PC-9 (cell line): Measurements from ENCODE around the gene GCGR. TPM values are rescaled to one million over a fixed set of nuclear protein-coding genes. Genes with fewer than 3 reads are reported as not detected.

Experiments used
- Bru-seq: library from RNA; stranded (reverse); fragments of 400-500 nt; gene quantifications from one replicate; lab custom pipeline; 2021; lab: Mats Ljungman, UMichigan
- BruChase-seq, 2 experiments: library from RNA; stranded (reverse); fragments of 400-500 nt; gene quantifications; one replicate each; lab custom pipeline; 2021; lab: Mats Ljungman, UMichigan
- BruUV-seq: library from RNA; stranded (reverse); fragments of 400-500 nt; replicated peaks from 2 replicates; lab custom pipeline; 2021; lab: Mats Ljungman, UMichigan
- CTCF ChIA-PET: fragments of 300-600 bp; sonication (Branson Sonifier 250); formaldehyde crosslinking; loops from one replicate; lab custom pipeline; 2022; ENCODE audit warnings: antibody characterized with exemption; lab: Charles Lee
- POLR2A ChIA-PET: fragments of 300-600 bp; sonication (Branson Sonifier 250); formaldehyde crosslinking; loops from one replicate; lab custom pipeline; 2022; ENCODE audit warnings: antibody characterized with exemption; ENCODE audit not compliant: unreplicated experiment; lab: Charles Lee
- DNase-seq, 2 experiments: peaks; one replicate each; pipeline versions ENCODE4 v3.0.0 to v3.0.0-alpha.2; 2015 to 2022; ENCODE audit warnings: mixed read lengths in 1 of 2
- H2AFZ ChIP-seq: fragments of 200-600 bp; sonication (generic); 2 replicates; pipeline ENCODE4 v1.8.1; 2017; ENCODE audit warnings: antibody characterized with exemption
- H3F3A ChIP-seq: fragments of 200-600 bp; sonication (generic); 2 replicates; pipeline ENCODE4 v1.8.1; 2017; ENCODE audit warnings: antibody characterized with exemption, mild to moderate bottlenecking, low read depth; ENCODE audit not compliant: insufficient read depth
- H3K27ac ChIP-seq: fragments of 200-600 bp; sonication (generic); 2 replicates; pipeline ENCODE4 v1.6.1; 2016; ENCODE audit warnings: mixed run types
- H3K27me3 ChIP-seq: fragments of 200-600 bp; sonication (generic); 2 replicates; pipeline ENCODE4 v1.6.1; 2016; ENCODE audit warnings: low read depth, mixed run types; ENCODE audit not compliant: insufficient read depth
- H3K36me3 ChIP-seq: fragments of 200-600 bp; sonication (generic); 2 replicates; pipeline ENCODE4 v1.6.1; 2016; ENCODE audit warnings: low read depth, mixed run types
- H3K4me1 ChIP-seq: fragments of 200-600 bp; sonication (generic); replicated peaks from 2 replicates; pipeline ENCODE4 v1.6.1; 2016; ENCODE audit warnings: mixed run types; ENCODE audit not compliant: insufficient read depth
- H3K4me2 ChIP-seq: fragments of 200-600 bp; sonication (generic); 2 replicates; pipeline ENCODE4 v1.6.1; 2017; ENCODE audit warnings: mixed run types
- H3K4me3 ChIP-seq: fragments of 200-600 bp; sonication (generic); 2 replicates; pipeline ENCODE4 v1.6.1; 2016; ENCODE audit warnings: mixed run types
- H3K79me2 ChIP-seq: fragments of 200-600 bp; sonication (generic); 2 replicates; pipeline ENCODE4 v1.6.1; 2017; ENCODE audit warnings: low read depth, mixed run types
- H3K9me2 ChIP-seq: fragments of 200-600 bp; sonication (generic); 2 replicates; pipeline ENCODE4 v1.8.1; 2017; ENCODE audit warnings: mild to moderate bottlenecking; ENCODE audit not compliant: insufficient read depth
- H3K9me3 ChIP-seq: fragments of 200-600 bp; sonication (generic); 2 replicates; pipeline ENCODE4 v1.8.1; 2016; ENCODE audit warnings: low read depth; ENCODE audit not compliant: insufficient read depth
- H4K20me1 ChIP-seq: fragments of 200-600 bp; sonication (generic); 2 replicates; pipeline ENCODE4 v1.8.1; 2017; ENCODE audit not compliant: insufficient read depth
- CTCF ChIP-seq: fragments of 200-600 bp; sonication (generic); conservative IDR thresholded peaks from 2 replicates; pipeline ENCODE4 v1.6.1; 2017; ENCODE audit warnings: mixed run types, antibody characterized with exemption, mild to moderate bottlenecking, moderate library complexity
- EZH2 ChIP-seq: fragments of 200-600 bp; sonication (generic); IDR thresholded peaks from 2 replicates; pipeline ENCODE4 v1.8.0; 2017; ENCODE audit warnings: antibody characterized with exemption, low read depth
- intact Hi-C: fragments of 100-400 bp; cut with micrococcal nuclease; formaldehyde crosslinking; loops from one replicate; pipeline ENCODE4 v1.10.0; 2022; ENCODE audit not compliant: unreplicated experiment
- long read RNA-seq: library from polyadenylated mRNA; stranded (forward); transcript quantifications from one replicate; pipeline ENCODE4 v2.0.0, GENCODE V29; 2022
- total RNA-seq: library from RNA; stranded (reverse); gene quantifications from 2 replicates; pipeline ENCODE4 v1.2.3, GENCODE V29; 2021

Gene GCGR
- total RNA-seq: not detected in 2 replicates
- Bru-seq, nascent RNA: not detected
- not detected for BruChase-seq, experiment 1, labeled RNA remaining after a 2-hour chase
- percentile 13 among the genes with signal in this experiment for BruChase-seq, experiment 2, labeled RNA remaining after a 6-hour chase
- long read RNA-seq: 0 reads

GRCh38 chr17:81803728-81804558, at the start of gene GCGR:
GCGR (plus strand) TSS chr17:81804150; CDS start chr17:81809019, 4,869 bp downstream.
- Histone ChIP-seq H4K20me1 (no peaks in the 10 kb centered on the region), H3K27ac (no peak within 1 kb of the TSS), H2AFZ (no peak within 1 kb of the TSS), H3K4me3 (no peak within 1 kb of the TSS), H3K9me3 (no peaks in the 10 kb centered on the region), H3K9me2 (no peaks in the 10 kb centered on the region), H3K4me1 (no peaks in the 10 kb centered on the region), H3F3A (no peaks in the 10 kb centered on the region), H3K36me3 (no peaks in the 10 kb centered on the region), H3K4me2 (no peak within 1 kb of the TSS), H3K27me3 (peaks cover 35% of the 10 kb centered on the region; the same call in 1 of the 2 replicates), H3K79me2 (no peaks in the 10 kb centered on the region)
- no TSS peak for BruUV-seq
- no peak for TF ChIP-seq EZH2
- no peak for TF ChIP-seq CTCF
- CTCF ChIA-PET: no interaction called here
- intact Hi-C loops: no loop called here
- no peak for DNase-seq
- POLR2A ChIA-PET: no interaction called here

GRCh38 chr17:81792675-81793615, 11.0 kb upstream of the GCGR start:
- no peak overlapping the region for H3K4me3 ChIP-seq
- BruUV-seq: no TSS peak
- CTCF ChIA-PET: no interaction called here
- no peak for TF ChIP-seq CTCF
- no peak for TF ChIP-seq EZH2
- intact Hi-C loops: no loop called here
- DNase-seq: no peak
- no peaks in the 10 kb centered on the region for H4K20me1 ChIP-seq
- 0 out of 2 replicates have a peak, but pooled peaks cover 7% of the 10 kb centered on the region for H3K4me1 ChIP-seq
- peaks cover 24% of the 10 kb centered on the region for H3F3A ChIP-seq
- H3K9me3 ChIP-seq: no peaks in the 10 kb centered on the region
- POLR2A ChIA-PET: no interaction called here
- no peaks in the 10 kb centered on the region for H3K36me3 ChIP-seq
- H3K4me2 ChIP-seq: no peak overlapping the region
- no peak overlapping the region for H3K27ac ChIP-seq
- H3K27me3 ChIP-seq: no peaks in the 10 kb centered on the region
- no peaks in the 10 kb centered on the region for H3K9me2 ChIP-seq
- no peaks in the 10 kb centered on the region for H3K79me2 ChIP-seq
- no peak overlapping the region for H2AFZ ChIP-seq

GRCh38 chr17:81794074-81794476, 9.9 kb upstream of the GCGR start:
- no peak overlapping the region for H3K4me3 ChIP-seq
- H3K27ac ChIP-seq: no peak overlapping the region
- ChIA-PET CTCF (interaction anchor here (1.0 kb wide), 1 partner anchor 14 kb away, joined by 5 read pairs; no protein-coding TSS in a partner anchor), POLR2A (interaction anchor here (0.6 to 0.7 kb wide), 2 partner anchors 81 to 87 kb away, joined by 10 to 18 read pairs; no protein-coding TSS in a partner anchor)
- H3K36me3 ChIP-seq: no peaks in the 10 kb centered on the region
- intact Hi-C loops: no loop called here
- peaks cover 24% of the 10 kb centered on the region for H3F3A ChIP-seq
- H3K4me2 ChIP-seq: peak overlapping the region; percentile 32
- no TSS peak for BruUV-seq
- no peak overlapping the region for H2AFZ ChIP-seq
- no peaks in the 10 kb centered on the region for H3K9me3 ChIP-seq
- no peaks in the 10 kb centered on the region for H4K20me1 ChIP-seq
- no peak for DNase-seq
- no peaks in the 10 kb centered on the region for H3K27me3 ChIP-seq
- TF ChIP-seq CTCF: no peak
- no peak for TF ChIP-seq EZH2
- 0 out of 2 replicates have a peak, but pooled peaks cover 7% of the 10 kb centered on the region for H3K4me1 ChIP-seq
- H3K79me2 ChIP-seq: no peaks in the 10 kb centered on the region
- no peaks in the 10 kb centered on the region for H3K9me2 ChIP-seq
